Heart left ventricle (tissue), 16 donors: ENCODE results near the gene HOXD12. TPM values are rescaled to one million over a fixed set of nuclear protein-coding genes. Genes with fewer than 3 reads are reported as not detected.

ENCODE experiments used
- ATAC-seq, 4 donors: fragments of 200-7000 bp; cut with Tn5 transposase; one replicate each; pipeline ENCODE4 v1.9.1; 2020 to 2022; ENCODE audit warnings: moderate library complexity in 4 of 4, mild to moderate bottlenecking in 3 of 4, moderate number of reproducible peaks in 1 of 4
- DNase-seq, 5 donors: peaks; one replicate each; pipeline ENCODE4 v3.0.0-alpha.2; 2020
- H3K27ac ChIP-seq, 12 donors: fragments of 200-600 bp; sonication (generic) in 4 of 12; one replicate each; pipeline versions ENCODE4 v1.5.0 to v1.8.0; 2016 to 2022; ENCODE audit warnings: mild to moderate bottlenecking in 2 of 12
- H3K27me3 ChIP-seq, 9 donors: fragments of 200-600 bp; sonication (generic) in 2 of 9; one replicate each; pipeline versions ENCODE4 v1.5.1 to v1.8.0; 2016 to 2022; ENCODE audit warnings: mild to moderate bottlenecking in 3 of 9
- H3K36me3 ChIP-seq, 9 donors: fragments of 200-600 bp; sonication (generic) in 2 of 9; one replicate each; pipeline versions ENCODE4 v1.5.0 to v1.8.0; 2018 to 2022; ENCODE audit warnings: mild to moderate bottlenecking in 2 of 9
- H3K4me1 ChIP-seq, 12 donors: fragments of 200-600 bp; sonication (generic) in 4 of 12; one replicate each; pipeline versions ENCODE4 v1.5.0 to v1.8.0; 2016 to 2022; ENCODE audit warnings: mild to moderate bottlenecking in 3 of 12
- H3K4me3 ChIP-seq, 12 donors: fragments of 200-600 bp; sonication (generic) in 4 of 12; one replicate each; pipeline versions ENCODE4 v1.5.0 to v1.8.0; 2017 to 2022; ENCODE audit warnings: mild to moderate bottlenecking in 9 of 12, moderate library complexity in 4 of 12
- H3K9me3 ChIP-seq, 12 donors: fragments of 200-600 bp; sonication (generic) in 4 of 12; one replicate each; pipeline versions ENCODE4 v1.5.0 to v1.8.0; 2016 to 2022; ENCODE audit warnings: mild to moderate bottlenecking in 1 of 12
- CTCF ChIP-seq, 12 donors: fragments of 200-600 bp; sonication (generic) in 4 of 12; IDR thresholded peaks; one replicate each; pipeline versions ENCODE4 v1.5.0 to v1.8.0; 2018 to 2022; ENCODE audit warnings: antibody characterized with exemption in 12 of 12, mild to moderate bottlenecking in 5 of 12
- POLR2A ChIP-seq, 2 donors: fragments of 450-650 bp; IDR thresholded peaks; one replicate each; pipeline ENCODE4 v1.6.1; 2017; ENCODE audit warnings: antibody characterized with exemption in 2 of 2, mild to moderate bottlenecking in 2 of 2, moderate library complexity in 2 of 2
- WGBS, 4 donors: extraction: QIAGEN DNeasy Blood & Tissue Kit in 2 of 4; methylation state at CpG; one replicate each; pipeline versions ENCODE4 v1.1.5 to v1.1.7; 2013 to 2018; 5-methylcytosine and 5-hydroxymethylcytosine counted together
- intact Hi-C, 10 donors: fragments of 100-400 bp; cut with DNase I; formaldehyde crosslinking; loops; one replicate each; pipeline versions ENCODE4 v1.11.1 to v1.14.2; 2022
- polyA plus RNA-seq, 2 donors: library from polyadenylated mRNA; stranded (reverse); fragments of 200-250 nt; gene quantifications; one replicate each; pipeline ENCODE4 v1.2.3, GENCODE V29; 2013
- total RNA-seq, 9 donors: library from RNA; depleted of rRNA in 2 of 9; stranded (reverse); fragments of >200 nt in 2 of 9; fragmentation: NEBNext Ultra II Directional in 3 of 9; extraction: Animal tissue kit (Norgen Biotek cat#: 25700) in 3 of 9; gene quantifications; one replicate each; pipeline versions ENCODE4 v1.1.0 to v1.2.4, GENCODE V29; 2016 to 2023
- donor health status: ischemic (EF 13 %, LVEDD 7.1; RV severe dilation, severe dysfunction).
- donor health status: healthy with polysubstance abuse.
- donor health status: DM: no; HTN: yes; CAD: no.
- donor health status: DM: no; HTN: no; CAD: no.
- donor health status: ischemic (EF 25% LVEDD 6.9; RV normal size, moderate dysfunction).
- donor health status: ischemic (EF 25% LVEDD 5.7; RV mildly dilated, moderate dysfunction).
- donor health status: healthy.
- donor health status: DM: yes; HTN: yes; CAD: no.
- donor health status: ischemic (EF 35%, LVEDD 5.7; RV mildly dilated, moderate dysfunction).
- donor health status: nonischemic (EF 11% LVEDD 7.7; RV severe dilation, severe dysfunction).
- donor health status: DM: yes; HTN: yes; CAD: no.
- donor health status: PGD.
- donor health status: ischemic (EF 29% LVEDD 5.4; RV normal size, mild dysfunction).
- donor health status: nonischemic (EF 23%, LVEDD 6.1; RV moderate dilation, normal function).

The HOXD12 gene
- total and polyA plus RNA-seq, 11 donors = not detected

- H3K36me3 ChIP-seq = no peaks in the 10 kb centered on the region
- WGBS, 4 donors = 14 to 20% (median 15%) methylated on average over 7 of the region's 7 CpGs
- H3K4me3 ChIP-seq = no peak overlapping the region
- H3K4me1 ChIP-seq = peaks cover 0 to 50% (median 13%) of the 10 kb centered on the region in 12 donors
- no peak for DNase-seq
- TF ChIP-seq POLR2A (IDR thresholded peaks at IDR 0.05) (no peak), CTCF (IDR thresholded peaks at IDR 0.05) (no peak)
- ATAC-seq = no peak
- H3K27me3 ChIP-seq = peaks cover 90 to 100% (median 100%) of the 10 kb centered on the region in 9 donors
- H3K9me3 ChIP-seq = no peaks in the 10 kb centered on the region
- intact Hi-C loops = no loop called here
- peak overlapping the region in 1 of 12 donors; percentile 55 for H3K27ac ChIP-seq
Observed at GRCh38 chr2:176102309-176102866, 2.8 kb downstream of the HOXD12 start.

GRCh38 chr2:176103194-176103593 lies 3.6 kb downstream of the HOXD12 start:
- H3K36me3 ChIP-seq = no peaks in the 10 kb centered on the region
- TF ChIP-seq POLR2A (IDR thresholded peaks at IDR 0.05) = no peak
- intact Hi-C loops = no loop called here
- peak overlapping the region in 1 of 12 donors; percentile 7 for H3K4me3 ChIP-seq
- H3K4me1 ChIP-seq = peaks cover 0 to 49% (median 9%) of the 10 kb centered on the region in 12 donors
- DNase-seq (no peak), ATAC-seq (no peak)
- H3K27ac ChIP-seq = peak overlapping the region in 1 of 12 donors; percentile 90
- WGBS, 4 donors = 17 to 26% (median 22%) methylated on average over 7 of the region's 7 CpGs
- no peaks in the 10 kb centered on the region for H3K9me3 ChIP-seq
- H3K27me3 ChIP-seq = peaks cover 89 to 99% (median 96%) of the 10 kb centered on the region in 9 donors

GRCh38 chr2:176103742-176104315 lies 4.2 kb downstream of the HOXD12 start:
- Histone ChIP-seq H3K4me1 (peaks cover 0 to 50% (median 9%) of the 10 kb centered on the region in 12 donors), H3K36me3 (no peaks in the 10 kb centered on the region), H3K4me3 (peak overlapping the region in 2 of 12 donors; percentile 4 to 5), H3K9me3 (no peaks in the 10 kb centered on the region), H3K27me3 (peaks cover 88 to 99% (median 96%) of the 10 kb centered on the region in 9 donors), H3K27ac (peak overlapping the region in 1 of 12 donors; percentile 90)
- intact Hi-C loops = no loop called here
- 3 to 7% (median 5%) methylated on average over 17 of the region's 17 CpGs for WGBS, 4 donors
- TF ChIP-seq CTCF (IDR thresholded peaks at IDR 0.05) (no peak), POLR2A (IDR thresholded peaks at IDR 0.05) (no peak)
- no peak for ATAC-seq
- peak in 1 of 5 donors; percentile 3 for DNase-seq

DNA sequence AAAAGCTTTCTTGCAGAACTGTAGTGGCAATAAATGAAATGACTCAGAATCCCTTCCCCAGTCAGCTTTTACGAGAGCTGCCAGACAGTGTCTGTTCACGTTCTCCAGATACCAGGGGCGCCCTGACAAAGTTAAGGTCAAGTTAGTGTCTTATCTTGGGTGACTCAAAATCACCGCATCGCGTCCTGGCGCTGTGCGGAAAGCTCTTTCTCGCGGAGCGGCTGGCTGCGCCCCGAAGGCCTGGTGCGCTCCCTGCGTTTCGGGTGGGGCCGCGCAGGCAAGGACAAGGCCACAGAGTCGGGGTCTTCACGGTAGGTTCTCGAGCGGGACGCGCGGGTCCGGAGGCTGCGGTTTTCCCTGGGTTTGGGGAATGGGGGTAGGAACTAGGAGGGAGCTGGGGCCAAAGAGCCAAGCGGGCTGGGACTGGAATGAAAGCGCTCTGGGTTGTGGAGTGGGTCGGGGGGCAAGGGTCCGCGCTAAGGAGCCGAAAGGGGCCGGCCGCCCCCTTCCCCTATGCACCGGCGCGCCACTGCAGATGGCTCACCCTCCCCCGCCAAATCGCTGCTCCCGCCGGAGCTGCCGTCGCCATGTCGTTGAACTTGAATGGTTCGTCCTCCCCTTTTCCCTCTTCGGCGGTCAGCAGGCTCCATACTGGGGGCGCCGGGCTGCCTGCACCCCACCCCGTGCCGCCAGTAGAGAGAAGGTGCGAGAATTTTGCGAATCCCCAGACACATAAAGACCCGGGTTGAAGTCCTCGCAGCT lies 4.9 kb downstream of the HOXD12 start:
- Histone ChIP-seq H3K4me1 (peaks cover 0 to 55% (median 10%) of the 10 kb centered on the region in 12 donors), H3K27me3 (peaks cover 87 to 99% (median 96%) of the 10 kb centered on the region in 9 donors), H3K9me3 (no peaks in the 10 kb centered on the region), H3K4me3 (peak overlapping the region in 2 of 12 donors; percentile 4 to 11), H3K27ac (peak overlapping the region in 1 of 12 donors; percentile 90), H3K36me3 (no peaks in the 10 kb centered on the region)
- ATAC-seq (no peak), DNase-seq (peak in 1 of 5 donors; percentile 15)
- TF ChIP-seq CTCF (IDR thresholded peaks at IDR 0.05) (no peak), POLR2A (IDR thresholded peaks at IDR 0.05) (no peak)
- intact Hi-C loops = no loop called here
- WGBS, 4 donors = 2 to 4% (median 2%) methylated on average over 50 to 56 of the region's 56 CpGs
